ENCODE results near the gene PLXNB2.

GRCh38 chr22:50268655-50269113 lies 38.8 kb downstream of the PLXNB2 start:
- TF ChIP-seq CTCF (IDR thresholded peaks at IDR 0.05; ENCODE audit: low read depth, low read length) (no peak), EZH2phosphoT487 (IDR thresholded peaks at IDR 0.05; ENCODE audit: low read depth) (no peak)

Measured in OCI-LY3 (cell line).